Loucy (cell line): ENCODE results near the gene PKN1.

ENCODE experiments used
- EZH2phosphoT487 ChIP-seq: fragments of 200-600 bp; IDR thresholded peaks from 2 replicates; pipeline ENCODE4 v1.6.1; 2018; ENCODE audit warnings: antibody characterized with exemption, mild to moderate bottlenecking, moderate library complexity, borderline replicate concordance
- TF ChIP-seq, protein P1 (sequence below): fragments of 200-600 bp; sonication (generic); conservative IDR thresholded peaks from 2 replicates; pipeline ENCODE4 v1.5.1; 2014; ENCODE audit warnings: mild to moderate bottlenecking, antibody characterized with exemption, low read length

DNA sequence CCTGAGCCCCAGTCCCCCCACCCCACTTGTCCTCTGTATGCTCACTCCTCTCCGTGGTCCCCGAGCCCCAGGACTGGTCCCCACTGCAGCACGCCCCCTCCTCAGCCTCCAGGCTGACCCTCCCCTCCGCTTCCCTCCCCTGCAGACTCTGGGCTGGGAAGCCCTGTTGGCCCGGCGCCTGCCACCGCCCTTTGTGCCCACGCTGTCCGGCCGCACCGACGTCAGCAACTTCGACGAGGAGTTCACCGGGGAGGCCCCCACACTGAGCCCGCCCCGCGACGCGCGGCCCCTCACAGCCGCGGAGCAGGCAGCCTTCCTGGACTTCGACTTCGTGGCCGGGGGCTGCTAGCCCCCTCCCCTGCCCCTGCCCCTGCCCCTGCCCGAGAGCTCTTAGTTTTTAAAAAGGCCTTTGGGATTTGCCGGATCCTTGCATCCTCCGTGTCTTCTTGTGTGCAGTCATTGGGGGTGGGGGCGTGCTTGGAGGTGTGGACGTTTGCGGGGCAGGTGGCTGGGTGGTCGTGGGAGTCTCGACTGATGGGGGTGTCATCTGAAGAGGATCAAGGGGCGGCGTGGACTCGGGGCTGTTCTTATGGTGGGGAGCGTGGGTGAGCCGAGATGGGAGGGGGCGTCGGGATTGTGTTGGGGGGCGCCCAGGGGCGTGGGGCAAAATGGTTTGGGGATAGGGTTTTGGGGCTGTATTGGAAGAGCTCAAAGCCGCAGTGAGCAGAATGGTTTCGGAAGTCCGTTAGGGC lies 38.5 kb downstream of the PKN1 start:
- TF ChIP-seq, protein P1, sequence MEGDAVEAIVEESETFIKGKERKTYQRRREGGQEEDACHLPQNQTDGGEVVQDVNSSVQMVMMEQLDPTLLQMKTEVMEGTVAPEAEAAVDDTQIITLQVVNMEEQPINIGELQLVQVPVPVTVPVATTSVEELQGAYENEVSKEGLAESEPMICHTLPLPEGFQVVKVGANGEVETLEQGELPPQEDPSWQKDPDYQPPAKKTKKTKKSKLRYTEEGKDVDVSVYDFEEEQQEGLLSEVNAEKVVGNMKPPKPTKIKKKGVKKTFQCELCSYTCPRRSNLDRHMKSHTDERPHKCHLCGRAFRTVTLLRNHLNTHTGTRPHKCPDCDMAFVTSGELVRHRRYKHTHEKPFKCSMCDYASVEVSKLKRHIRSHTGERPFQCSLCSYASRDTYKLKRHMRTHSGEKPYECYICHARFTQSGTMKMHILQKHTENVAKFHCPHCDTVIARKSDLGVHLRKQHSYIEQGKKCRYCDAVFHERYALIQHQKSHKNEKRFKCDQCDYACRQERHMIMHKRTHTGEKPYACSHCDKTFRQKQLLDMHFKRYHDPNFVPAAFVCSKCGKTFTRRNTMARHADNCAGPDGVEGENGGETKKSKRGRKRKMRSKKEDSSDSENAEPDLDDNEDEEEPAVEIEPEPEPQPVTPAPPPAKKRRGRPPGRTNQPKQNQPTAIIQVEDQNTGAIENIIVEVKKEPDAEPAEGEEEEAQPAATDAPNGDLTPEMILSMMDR: no peak
- no peak for TF ChIP-seq EZH2phosphoT487
